HUES64 (cell line): Measurements from ENCODE around the gene INAVA.
"Not testable (repeated sequence)": the region's sequence is repeated elsewhere in the genome, so short reads cannot be mapped to it uniquely, and the experiment has no call there.

Experiments used
- H3K27ac ChIP-seq: 2 replicates; pipeline ENCODE4 v1.7.0; 2013; ENCODE audit warnings: low read depth, low read length, inconsistent platforms
- H3K27me3 ChIP-seq: 2 replicates; pipeline ENCODE4 v1.6.1; 2013; ENCODE audit warnings: mild to moderate bottlenecking, low read length; ENCODE audit not compliant: insufficient read depth
- H3K36me3 ChIP-seq: 2 replicates; pipeline ENCODE4 v1.6.1; 2013; ENCODE audit warnings: mild to moderate bottlenecking, low read length; ENCODE audit not compliant: insufficient read depth
- H3K4me1 ChIP-seq: 2 replicates; pipeline ENCODE4 v1.6.1; 2013; ENCODE audit warnings: mild to moderate bottlenecking, low read length, moderate library complexity; ENCODE audit not compliant: insufficient read depth
- H3K4me3 ChIP-seq: 2 replicates; pipeline ENCODE4 v1.5.1; 2013; ENCODE audit warnings: mild to moderate bottlenecking, low read length, moderate library complexity
- H3K9ac ChIP-seq: 2 replicates; pipeline ENCODE4 v1.6.1; 2013; ENCODE audit warnings: mild to moderate bottlenecking, low read depth, low read length
- H3K9me3 ChIP-seq: 2 replicates; pipeline ENCODE4 v1.6.1; 2013; ENCODE audit warnings: low read depth, low read length; ENCODE audit not compliant: insufficient read depth
- WGBS: fragments of 150-250, 120-280 bp; methylation state at CpG from one replicate; pipeline ENCODE4 v1.1.7; 2013; ENCODE audit warnings: missing lambda C conversion rate; 5-methylcytosine and 5-hydroxymethylcytosine counted together

INAVA gene

GRCh38 chr1:200921571-200922110 lies 26.9 kb downstream of the INAVA start:
- no peak overlapping the region for H3K4me3 ChIP-seq
- no peaks in the 10 kb centered on the region for H3K4me1 ChIP-seq
- no peak overlapping the region for H3K27ac ChIP-seq
- H3K9ac ChIP-seq, result no peak overlapping the region
- H3K9me3 ChIP-seq, result no peaks in the 10 kb centered on the region
- no peaks in the 10 kb centered on the region for H3K27me3 ChIP-seq
- 80% methylated on average over 9 of the region's 9 CpGs for WGBS
- no peaks in the 10 kb centered on the region for H3K36me3 ChIP-seq

- Histone ChIP-seq H3K9ac (no peak overlapping the region), H3K4me1 (no peaks in the 10 kb centered on the region), H3K27me3 (no peaks in the 10 kb centered on the region), H3K27ac (no peak overlapping the region), H3K4me3 (no peak overlapping the region), H3K36me3 (no peaks in the 10 kb centered on the region), H3K9me3 (no peaks in the 10 kb centered on the region)
- WGBS, result 86% methylated on average over 2 of the region's 2 CpGs
Observed at GRCh38 chr1:200922406-200922805, 27.7 kb downstream of the INAVA start.

GRCh38 chr1:200923601-200924000 lies 28.9 kb downstream of the INAVA start:
- H3K36me3 ChIP-seq, result no peaks in the 10 kb centered on the region
- H3K27ac ChIP-seq, result no peak overlapping the region
- no peak overlapping the region for H3K9ac ChIP-seq
- H3K27me3 ChIP-seq, result no peaks in the 10 kb centered on the region
- H3K4me1 ChIP-seq, result no peaks in the 10 kb centered on the region
- no peaks in the 10 kb centered on the region for H3K9me3 ChIP-seq
- WGBS, result no CpG with 5 or more reads among the region's 1 CpG
- H3K4me3 ChIP-seq, result no peak overlapping the region

GRCh38 chr1:200925831-200926230 lies 31.1 kb downstream of the INAVA start:
- Histone ChIP-seq H3K27me3 (no peaks in the 10 kb centered on the region), H3K36me3 (no peaks in the 10 kb centered on the region), H3K27ac (no peak overlapping the region), H3K4me3 (no peak overlapping the region), H3K9me3 (no peaks in the 10 kb centered on the region), H3K4me1 (no peaks in the 10 kb centered on the region), H3K9ac (no peak overlapping the region)
- WGBS, result 100% methylated on average over 2 of the region's 4 CpGs

- Histone ChIP-seq H3K27ac (no peak overlapping the region), H3K9me3 (no peaks in the 10 kb centered on the region), H3K4me1 (no peaks in the 10 kb centered on the region), H3K36me3 (no peaks in the 10 kb centered on the region), H3K9ac (no peak overlapping the region), H3K27me3 (no peaks in the 10 kb centered on the region), H3K4me3 (no peak overlapping the region)
- 92% methylated on average over 4 of the region's 4 CpGs for WGBS
Observed at GRCh38 chr1:200929530-200930278, 35.0 kb downstream of the INAVA start.

- H3K27ac ChIP-seq, H3K4me3 ChIP-seq, H3K27me3 ChIP-seq, H3K36me3 ChIP-seq, H3K9ac ChIP-seq, H3K9me3 ChIP-seq, H3K4me1 ChIP-seq: not testable (repeated sequence)
- 92% methylated on average over 8 of the region's 8 CpGs for WGBS
Observed at GRCh38 chr1:200930285-200930684, 35.6 kb downstream of the INAVA start.

- Histone ChIP-seq H3K27me3 (no peaks in the 10 kb centered on the region), H3K36me3 (no peaks in the 10 kb centered on the region), H3K9ac (no peak overlapping the region), H3K4me1 (no peaks in the 10 kb centered on the region), H3K27ac (no peak overlapping the region), H3K9me3 (no peaks in the 10 kb centered on the region), H3K4me3 (no peak overlapping the region)
- WGBS, result 87% methylated on average over 2 of the region's 2 CpGs
Observed at GRCh38 chr1:200931776-200932175, 37.1 kb downstream of the INAVA start.

- Histone ChIP-seq H3K9me3 (no peaks in the 10 kb centered on the region), H3K27me3 (no peaks in the 10 kb centered on the region), H3K27ac (no peak overlapping the region), H3K4me3 (no peak overlapping the region), H3K36me3 (no peaks in the 10 kb centered on the region), H3K9ac (no peak overlapping the region), H3K4me1 (no peaks in the 10 kb centered on the region)
- 94% methylated on average over 13 of the region's 13 CpGs for WGBS
Observed at GRCh38 chr1:200934676-200935245, 40.1 kb downstream of the INAVA start.

- H3K9me3 ChIP-seq, H3K27me3 ChIP-seq: not testable (repeated sequence)
Observed at GRCh38 chr1:200935286-200935962, 40.7 kb downstream of the INAVA start.

GRCh38 chr1:200938955-200939354 lies 44.3 kb downstream of the INAVA start:
- no peaks in the 10 kb centered on the region for H3K27me3 ChIP-seq
- H3K4me3 ChIP-seq, result no peak overlapping the region
- no peak overlapping the region for H3K9ac ChIP-seq
- no peaks in the 10 kb centered on the region for H3K9me3 ChIP-seq
- H3K36me3 ChIP-seq, result no peaks in the 10 kb centered on the region
- H3K27ac ChIP-seq, result no peak overlapping the region
- H3K4me1 ChIP-seq, result no peaks in the 10 kb centered on the region
- 67% methylated on average over 3 of the region's 4 CpGs for WGBS

More at GRCh38 chr1:200935286-200935962, 40.7 kb downstream of the INAVA start:
- not testable (repeated sequence) for H3K27ac ChIP-seq, H3K9ac ChIP-seq, H3K36me3 ChIP-seq, H3K4me1 ChIP-seq, H3K4me3 ChIP-seq
- 92% methylated on average over 18 of the region's 18 CpGs for WGBS

- Histone ChIP-seq H3K4me1 (no peaks in the 10 kb centered on the region), H3K36me3 (no peaks in the 10 kb centered on the region), H3K9ac (no peak overlapping the region), H3K4me3 (no peak overlapping the region), H3K9me3 (peaks cover 8% of the 10 kb centered on the region; the same call in 1 of the 2 replicates), H3K27me3 (no peaks in the 10 kb centered on the region), H3K27ac (no peak overlapping the region)
- 93% methylated on average over 2 of the region's 3 CpGs for WGBS
Observed at GRCh38 chr1:200945111-200945510, 50.4 kb downstream of the INAVA start.
